Coronary artery (tissue), 2 donors: ENCODE results near the gene STK40.

Experiments used
- DNase-seq: peaks from one replicate; pipeline ENCODE4 v3.0.0-alpha.2; 2017; ENCODE audit warnings: low spot score
- H3K27ac ChIP-seq, 2 donors: fragments of 200-600 bp; sonication (generic); one replicate each; pipeline ENCODE4 v1.5.1; 2016 to 2019
- H3K4me3 ChIP-seq: fragments of 200-600 bp; sonication (generic); 2 replicates; pipeline ENCODE4 v1.5.1; 2016; ENCODE audit warnings: mild to moderate bottlenecking, moderate library complexity
- TF ChIP-seq, protein P1 (sequence below): fragments of 200-600 bp; sonication (generic); IDR thresholded peaks from one replicate; pipeline ENCODE4 v1.5.1; 2019; ENCODE audit warnings: antibody characterized with exemption

Gene STK40

DNA sequence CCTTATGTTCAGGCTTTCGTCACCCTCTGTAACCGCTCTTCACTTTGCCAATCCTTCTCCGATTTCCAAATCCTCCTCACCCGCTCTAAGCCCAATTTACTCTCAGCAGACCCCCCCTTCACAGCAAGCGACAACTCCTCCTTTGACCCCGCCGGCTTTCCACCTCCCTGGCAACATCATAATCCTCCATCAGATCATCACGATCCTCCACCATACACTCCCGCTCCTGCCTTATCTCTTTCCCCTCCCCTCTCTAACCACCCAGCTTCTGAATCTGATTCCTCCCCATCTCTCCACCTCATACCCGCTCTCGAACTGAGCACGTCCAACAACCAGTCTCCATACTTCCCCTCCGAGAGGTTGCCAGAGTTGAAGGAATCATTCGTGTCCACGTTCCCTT, 54.8 kb downstream of the STK40 start:
- TF ChIP-seq, protein P1, sequence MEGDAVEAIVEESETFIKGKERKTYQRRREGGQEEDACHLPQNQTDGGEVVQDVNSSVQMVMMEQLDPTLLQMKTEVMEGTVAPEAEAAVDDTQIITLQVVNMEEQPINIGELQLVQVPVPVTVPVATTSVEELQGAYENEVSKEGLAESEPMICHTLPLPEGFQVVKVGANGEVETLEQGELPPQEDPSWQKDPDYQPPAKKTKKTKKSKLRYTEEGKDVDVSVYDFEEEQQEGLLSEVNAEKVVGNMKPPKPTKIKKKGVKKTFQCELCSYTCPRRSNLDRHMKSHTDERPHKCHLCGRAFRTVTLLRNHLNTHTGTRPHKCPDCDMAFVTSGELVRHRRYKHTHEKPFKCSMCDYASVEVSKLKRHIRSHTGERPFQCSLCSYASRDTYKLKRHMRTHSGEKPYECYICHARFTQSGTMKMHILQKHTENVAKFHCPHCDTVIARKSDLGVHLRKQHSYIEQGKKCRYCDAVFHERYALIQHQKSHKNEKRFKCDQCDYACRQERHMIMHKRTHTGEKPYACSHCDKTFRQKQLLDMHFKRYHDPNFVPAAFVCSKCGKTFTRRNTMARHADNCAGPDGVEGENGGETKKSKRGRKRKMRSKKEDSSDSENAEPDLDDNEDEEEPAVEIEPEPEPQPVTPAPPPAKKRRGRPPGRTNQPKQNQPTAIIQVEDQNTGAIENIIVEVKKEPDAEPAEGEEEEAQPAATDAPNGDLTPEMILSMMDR, result no peak
- Histone ChIP-seq H3K27ac (no peak overlapping the region), H3K4me3 (no peak overlapping the region)

DNA sequence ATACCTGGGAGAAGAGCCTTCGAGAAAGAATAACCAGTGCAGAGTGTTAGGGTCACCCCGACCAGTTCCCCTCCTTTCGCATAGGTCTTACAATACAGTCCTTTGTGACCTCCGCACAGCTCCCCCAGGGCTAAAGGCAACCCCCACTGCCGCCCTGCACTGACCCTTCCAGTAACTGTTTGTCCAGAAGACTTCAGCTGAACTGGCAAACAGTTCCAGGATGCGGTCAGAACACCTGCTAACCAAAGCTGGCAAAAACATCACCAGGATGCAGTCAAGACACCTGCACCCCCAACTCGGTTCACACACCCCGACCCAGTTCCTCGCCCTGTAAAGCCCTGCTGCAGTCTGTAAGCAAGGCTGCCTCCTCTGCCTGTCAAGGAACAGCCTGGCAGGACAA, 55.9 kb downstream of the STK40 start:
- TF ChIP-seq, protein P1, result no peak
- H3K27ac ChIP-seq, result no peak overlapping the region
- no peak overlapping the region for H3K4me3 ChIP-seq
- no peak for DNase-seq

More for the DNA sequence above, 54.8 kb downstream of the STK40 start:
- no peak for DNase-seq

DNA sequence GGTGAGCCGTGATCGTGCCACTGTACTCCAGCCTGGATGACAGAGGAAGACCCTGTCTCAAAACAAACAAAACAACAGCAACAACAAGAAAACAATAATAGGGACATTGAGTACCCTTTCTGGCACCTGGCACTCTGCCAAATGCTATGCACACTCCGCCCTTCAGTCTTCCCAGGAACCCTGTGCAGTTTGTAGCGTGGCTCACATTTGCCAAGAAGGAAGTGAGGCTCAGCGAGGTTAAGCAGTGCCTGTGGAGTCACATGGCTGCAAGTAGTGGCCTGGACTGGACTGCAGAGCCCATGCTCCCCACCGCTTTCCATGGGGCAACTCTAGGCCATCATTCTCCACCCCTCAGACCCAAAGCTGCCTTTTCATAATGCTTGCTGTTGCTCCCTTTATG, 57.0 kb downstream of the STK40 start:
- peak overlapping the region in 1 of 2 donors; percentile 11 for H3K27ac ChIP-seq
- DNase-seq, result no peak
- TF ChIP-seq, protein P1, result no peak
- H3K4me3 ChIP-seq, result no peak overlapping the region

DNA sequence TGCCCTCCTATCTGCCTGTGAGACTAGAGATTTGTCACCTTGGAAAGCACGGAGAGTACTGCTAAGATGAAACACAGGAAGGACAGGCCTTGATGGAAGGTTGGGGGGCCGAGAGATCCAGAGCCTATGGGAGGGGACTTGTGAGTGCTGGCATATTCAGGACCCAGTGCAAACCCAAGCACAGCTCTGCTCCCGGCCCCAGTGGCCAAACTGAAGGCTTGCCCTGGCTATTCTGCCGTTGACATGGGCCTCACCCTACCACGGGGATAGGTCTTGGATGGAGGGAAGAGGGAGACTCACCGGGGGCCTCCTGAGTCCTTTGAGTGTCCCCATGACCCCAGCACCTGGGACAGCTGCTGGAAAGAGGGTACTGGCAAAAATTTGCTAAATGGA, 57.6 kb downstream of the STK40 start:
- Histone ChIP-seq H3K27ac (peak overlapping the region in 1 of 2 donors; percentile 11), H3K4me3 (no peak overlapping the region)
- TF ChIP-seq, protein P1, result no peak
- DNase-seq, result no peak

DNA sequence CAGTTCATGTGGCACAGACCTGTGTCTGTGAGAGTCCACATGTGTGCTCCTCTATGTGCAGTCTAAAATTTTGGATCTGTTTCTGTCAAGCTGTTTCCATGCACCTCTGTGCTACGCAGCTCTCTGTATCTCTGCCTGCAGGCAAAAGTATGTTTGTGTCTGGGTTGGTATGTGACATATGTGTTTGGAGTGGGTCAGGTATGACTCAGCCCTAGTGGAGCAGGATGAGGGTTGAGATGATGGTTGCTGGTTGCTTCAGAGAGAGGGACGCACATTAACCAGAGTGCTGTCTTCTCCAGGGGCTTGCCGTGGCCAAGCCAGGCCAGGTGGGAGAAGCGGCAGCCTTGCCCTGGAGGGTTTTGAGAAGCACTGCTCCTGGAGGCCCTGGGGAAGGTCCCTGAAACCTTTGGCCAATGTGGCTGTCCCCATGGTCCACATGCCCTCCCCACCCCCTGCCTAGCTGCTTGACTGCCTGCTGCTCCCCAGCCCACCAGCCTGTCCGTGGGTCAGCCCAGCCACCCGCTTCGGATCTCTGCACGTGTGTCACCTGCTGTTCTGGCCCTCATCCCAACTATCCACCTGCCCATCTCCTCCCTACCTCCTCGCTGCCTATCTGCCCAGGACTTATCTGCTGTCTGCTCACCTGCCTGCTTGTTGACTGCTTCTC, 58.2 kb downstream of the STK40 start:
- DNase-seq, result no peak
- TF ChIP-seq, protein P1, result no peak
- Histone ChIP-seq H3K4me3 (no peak overlapping the region), H3K27ac (no peak overlapping the region)

DNA sequence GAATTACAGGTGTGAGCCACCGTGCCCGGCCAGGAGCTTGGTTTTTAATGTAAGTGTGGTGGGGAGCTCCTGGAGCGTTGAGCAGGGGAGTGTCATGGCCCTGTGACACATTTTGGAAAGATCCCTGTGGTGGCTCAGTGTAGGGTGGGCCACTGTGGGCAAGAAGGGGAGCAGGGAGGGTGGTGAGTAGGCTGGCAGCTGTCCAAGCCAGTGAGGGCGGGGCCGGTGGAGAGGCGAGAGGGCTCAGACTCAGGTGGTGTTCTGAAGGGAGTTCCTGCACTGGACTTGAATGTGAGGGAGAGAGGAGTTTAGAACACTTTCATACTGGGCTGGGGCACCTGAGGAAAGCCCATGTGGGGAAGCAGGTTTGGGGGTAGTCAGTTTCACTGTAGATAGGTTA, 59.2 kb downstream of the STK40 start:
- DNase-seq, result no peak
- H3K27ac ChIP-seq, result no peak overlapping the region
- TF ChIP-seq, protein P1, result no peak
- no peak overlapping the region for H3K4me3 ChIP-seq

DNA sequence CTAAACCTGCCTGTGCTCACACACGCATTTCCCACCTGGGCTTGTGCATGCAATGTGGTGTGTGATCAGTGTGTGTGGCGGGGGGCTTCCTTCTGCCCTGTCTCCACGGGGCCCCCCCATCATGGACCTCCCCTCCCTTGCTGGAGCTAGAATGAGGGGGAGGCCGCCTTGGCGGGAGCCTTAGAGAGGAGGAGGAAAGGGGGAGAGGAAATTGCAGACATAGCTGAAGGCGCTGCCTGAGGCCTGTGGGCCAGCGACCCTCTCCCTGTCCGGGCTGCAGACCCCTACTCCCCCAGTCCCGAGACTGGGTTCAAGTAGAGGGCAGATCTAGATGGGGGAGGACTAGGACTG, 61.4 kb downstream of the STK40 start:
- peak overlapping the region; percentile 91 for H3K4me3 ChIP-seq
- TF ChIP-seq, protein P1, result no peak
- DNase-seq, result no peak
- peak overlapping the region; percentile 93 to 98 for H3K27ac ChIP-seq
